Measurements from ENCODE around the gene DNAJA4.

- TF ChIP-seq ZBTB1 (CRISPR knock-in tag; IDR thresholded peaks at IDR 0.05; ENCODE audit: borderline replicate concordance): no peak
- TF ChIP-seq ZBTB7A (CRISPR knock-in tag; IDR thresholded peaks at IDR 0.05): no peak
- TF ChIP-seq ARNTL (CRISPR knock-in tag; IDR thresholded peaks at IDR 0.05): no peak
- no peak for TF ChIP-seq CHD2 (IDR thresholded peaks at IDR 0.05; ENCODE audit: low read depth, low read length)
- TF ChIP-seq KDM5A (IDR thresholded peaks at IDR 0.05; ENCODE audit: borderline replicate concordance, low read length): no peak
- TF ChIP-seq EED (CRISPR knock-in tag; IDR thresholded peaks at IDR 0.05): no peak
- TF ChIP-seq SP1 (IDR thresholded peaks at IDR 0.05): no peak
- no peak for TF ChIP-seq SP1 (CRISPR knock-in tag; IDR thresholded peaks at IDR 0.05)
- TF ChIP-seq SKIL (CRISPR knock-in tag; IDR thresholded peaks at IDR 0.05; ENCODE audit: borderline replicate concordance): no peak
- no peak for TF ChIP-seq ZIK1 (CRISPR knock-in tag; IDR thresholded peaks at IDR 0.05; ENCODE audit: borderline replicate concordance, low read depth)
- no peak for TF ChIP-seq POLR2A (IDR thresholded peaks at IDR 0.05; ENCODE audit: insufficient read depth in 1 of 2, low read depth in 2 of 2, low read length in 2 of 2)
- no peak for TF ChIP-seq MTF1 (CRISPR knock-in tag; IDR thresholded peaks at IDR 0.05)
- TF ChIP-seq, protein P1, sequence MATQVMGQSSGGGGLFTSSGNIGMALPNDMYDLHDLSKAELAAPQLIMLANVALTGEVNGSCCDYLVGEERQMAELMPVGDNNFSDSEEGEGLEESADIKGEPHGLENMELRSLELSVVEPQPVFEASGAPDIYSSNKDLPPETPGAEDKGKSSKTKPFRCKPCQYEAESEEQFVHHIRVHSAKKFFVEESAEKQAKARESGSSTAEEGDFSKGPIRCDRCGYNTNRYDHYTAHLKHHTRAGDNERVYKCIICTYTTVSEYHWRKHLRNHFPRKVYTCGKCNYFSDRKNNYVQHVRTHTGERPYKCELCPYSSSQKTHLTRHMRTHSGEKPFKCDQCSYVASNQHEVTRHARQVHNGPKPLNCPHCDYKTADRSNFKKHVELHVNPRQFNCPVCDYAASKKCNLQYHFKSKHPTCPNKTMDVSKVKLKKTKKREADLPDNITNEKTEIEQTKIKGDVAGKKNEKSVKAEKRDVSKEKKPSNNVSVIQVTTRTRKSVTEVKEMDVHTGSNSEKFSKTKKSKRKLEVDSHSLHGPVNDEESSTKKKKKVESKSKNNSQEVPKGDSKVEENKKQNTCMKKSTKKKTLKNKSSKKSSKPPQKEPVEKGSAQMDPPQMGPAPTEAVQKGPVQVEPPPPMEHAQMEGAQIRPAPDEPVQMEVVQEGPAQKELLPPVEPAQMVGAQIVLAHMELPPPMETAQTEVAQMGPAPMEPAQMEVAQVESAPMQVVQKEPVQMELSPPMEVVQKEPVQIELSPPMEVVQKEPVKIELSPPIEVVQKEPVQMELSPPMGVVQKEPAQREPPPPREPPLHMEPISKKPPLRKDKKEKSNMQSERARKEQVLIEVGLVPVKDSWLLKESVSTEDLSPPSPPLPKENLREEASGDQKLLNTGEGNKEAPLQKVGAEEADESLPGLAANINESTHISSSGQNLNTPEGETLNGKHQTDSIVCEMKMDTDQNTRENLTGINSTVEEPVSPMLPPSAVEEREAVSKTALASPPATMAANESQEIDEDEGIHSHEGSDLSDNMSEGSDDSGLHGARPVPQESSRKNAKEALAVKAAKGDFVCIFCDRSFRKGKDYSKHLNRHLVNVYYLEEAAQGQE (IDR thresholded peaks at IDR 0.05; ENCODE audit: borderline replicate concordance in 1 of 2, low read depth in 1 of 2, low read length in 2 of 2): no peak
- TF ChIP-seq, protein P2, sequence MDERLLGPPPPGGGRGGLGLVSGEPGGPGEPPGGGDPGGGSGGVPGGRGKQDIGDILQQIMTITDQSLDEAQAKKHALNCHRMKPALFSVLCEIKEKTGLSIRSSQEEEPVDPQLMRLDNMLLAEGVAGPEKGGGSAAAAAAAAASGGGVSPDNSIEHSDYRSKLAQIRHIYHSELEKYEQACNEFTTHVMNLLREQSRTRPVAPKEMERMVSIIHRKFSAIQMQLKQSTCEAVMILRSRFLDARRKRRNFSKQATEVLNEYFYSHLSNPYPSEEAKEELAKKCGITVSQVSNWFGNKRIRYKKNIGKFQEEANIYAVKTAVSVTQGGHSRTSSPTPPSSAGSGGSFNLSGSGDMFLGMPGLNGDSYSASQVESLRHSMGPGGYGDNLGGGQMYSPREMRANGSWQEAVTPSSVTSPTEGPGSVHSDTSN (CRISPR knock-in tag; IDR thresholded peaks at IDR 0.05): no peak
Measured at GRCh38 chr15:78329625-78330024, 65.3 kb downstream of the DNAJA4 start.

Measured in HepG2 (cell line).